GM18520 (cell line): Measurements from ENCODE around the gene RIMS3.
A peak's percentile ranks its signal among the peaks of the same experiment; 100 is the strongest.
"Not testable (repeated sequence)": the region's sequence is repeated elsewhere in the genome, so short reads cannot be mapped to it uniquely, and the experiment has no call there.

Experiments
- ATAC-seq: cut with Tn5 transposase; IDR thresholded peaks from one replicate; pipeline ENCODE4 v1.9.1; 2021; ENCODE audit not compliant: unreplicated experiment

RIMS3 gene

DNA sequence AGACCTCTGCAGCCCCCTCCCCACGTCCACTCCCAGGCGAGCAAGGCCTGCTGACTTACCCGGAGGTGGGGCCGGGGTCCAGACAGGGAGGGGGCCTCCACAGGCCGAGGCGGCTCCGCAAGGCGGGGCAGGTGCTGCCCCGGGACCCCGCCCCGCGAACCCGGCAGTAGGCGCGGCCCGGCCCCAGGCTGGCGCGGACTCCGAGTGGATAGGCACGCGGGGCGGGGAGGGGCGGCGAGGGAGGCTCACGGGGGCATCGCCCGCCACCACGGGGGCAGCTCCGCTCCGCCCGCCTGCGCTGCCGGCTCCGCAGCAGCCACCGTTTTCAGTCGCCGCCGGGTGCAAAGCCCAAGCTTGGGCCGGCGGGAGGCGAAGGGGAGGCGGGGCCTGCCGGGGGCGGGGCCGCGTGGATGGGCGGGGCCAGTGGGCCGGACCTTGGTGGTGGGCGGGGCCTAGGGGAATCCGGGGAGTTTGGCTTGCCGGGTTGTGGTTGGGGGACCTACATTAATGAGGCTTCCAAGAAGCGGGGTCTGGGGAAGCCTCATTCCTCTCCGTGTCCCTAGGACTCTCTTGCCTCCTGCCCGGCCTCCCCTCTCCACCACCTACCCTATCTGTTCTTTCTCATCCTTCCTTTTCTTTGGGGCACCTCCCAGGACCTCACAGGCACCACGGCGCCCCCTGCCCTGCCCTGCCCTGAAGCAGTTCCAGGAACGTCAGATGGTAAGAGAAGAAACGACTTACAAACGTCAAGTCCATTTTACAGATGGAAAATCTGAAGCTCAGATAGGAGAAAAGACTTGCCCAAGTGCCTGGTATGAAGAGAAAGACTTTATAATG lies at the start of gene RIMS3:
TSS of gene RIMS3 (minus strand) at position 348 of the 837 bp plus-strand sequence. CDS start 23,757 bp downstream, outside the sequence.
- ATAC-seq, result peak; percentile 37

DNA sequence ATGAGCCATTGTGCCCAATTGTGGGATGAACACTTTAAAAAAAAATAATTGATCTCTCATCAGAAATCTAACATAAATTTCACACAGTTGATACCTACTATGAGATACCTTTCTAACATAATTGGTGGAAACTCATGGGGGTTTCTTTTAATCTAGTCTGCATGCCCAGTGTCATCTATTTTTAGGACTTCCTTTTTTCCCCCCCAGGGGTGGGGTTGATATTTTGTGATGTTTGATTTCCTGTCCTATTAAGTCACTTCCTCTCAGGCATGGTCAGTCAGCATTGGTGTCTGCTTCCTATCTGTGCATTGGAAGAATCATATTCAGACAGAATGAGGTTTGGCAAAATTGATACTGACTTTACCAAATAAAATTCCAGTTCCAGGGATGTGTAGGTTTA lies 47.5 kb upstream of the RIMS3 start:
- no peak for ATAC-seq

DNA sequence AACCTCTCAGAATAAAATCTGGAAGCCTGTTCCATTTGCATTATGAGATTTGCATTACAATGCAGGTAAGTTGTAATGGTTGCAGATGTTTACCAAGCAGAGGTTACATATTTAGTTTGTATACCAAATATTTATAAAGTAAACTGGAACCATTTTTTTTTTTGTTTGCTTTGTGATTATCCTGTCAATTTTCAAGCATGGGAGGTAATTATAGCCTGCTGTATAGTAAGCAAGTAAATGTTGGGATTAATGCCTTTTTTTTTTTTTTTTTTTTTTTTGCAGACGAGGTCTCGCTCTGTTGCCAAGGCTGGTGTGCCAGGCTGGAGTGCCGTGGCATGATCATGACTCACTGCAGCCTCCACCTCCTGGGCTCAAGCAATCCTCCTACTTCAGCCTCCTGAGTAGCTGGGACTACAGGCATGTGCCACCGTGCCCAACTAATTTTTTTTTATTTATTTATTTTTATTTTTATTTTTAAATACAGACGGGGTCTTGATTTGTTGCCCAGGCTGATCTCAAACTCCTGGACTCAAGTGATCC lies 47.0 kb upstream of the RIMS3 start:
- ATAC-seq, result no peak

DNA sequence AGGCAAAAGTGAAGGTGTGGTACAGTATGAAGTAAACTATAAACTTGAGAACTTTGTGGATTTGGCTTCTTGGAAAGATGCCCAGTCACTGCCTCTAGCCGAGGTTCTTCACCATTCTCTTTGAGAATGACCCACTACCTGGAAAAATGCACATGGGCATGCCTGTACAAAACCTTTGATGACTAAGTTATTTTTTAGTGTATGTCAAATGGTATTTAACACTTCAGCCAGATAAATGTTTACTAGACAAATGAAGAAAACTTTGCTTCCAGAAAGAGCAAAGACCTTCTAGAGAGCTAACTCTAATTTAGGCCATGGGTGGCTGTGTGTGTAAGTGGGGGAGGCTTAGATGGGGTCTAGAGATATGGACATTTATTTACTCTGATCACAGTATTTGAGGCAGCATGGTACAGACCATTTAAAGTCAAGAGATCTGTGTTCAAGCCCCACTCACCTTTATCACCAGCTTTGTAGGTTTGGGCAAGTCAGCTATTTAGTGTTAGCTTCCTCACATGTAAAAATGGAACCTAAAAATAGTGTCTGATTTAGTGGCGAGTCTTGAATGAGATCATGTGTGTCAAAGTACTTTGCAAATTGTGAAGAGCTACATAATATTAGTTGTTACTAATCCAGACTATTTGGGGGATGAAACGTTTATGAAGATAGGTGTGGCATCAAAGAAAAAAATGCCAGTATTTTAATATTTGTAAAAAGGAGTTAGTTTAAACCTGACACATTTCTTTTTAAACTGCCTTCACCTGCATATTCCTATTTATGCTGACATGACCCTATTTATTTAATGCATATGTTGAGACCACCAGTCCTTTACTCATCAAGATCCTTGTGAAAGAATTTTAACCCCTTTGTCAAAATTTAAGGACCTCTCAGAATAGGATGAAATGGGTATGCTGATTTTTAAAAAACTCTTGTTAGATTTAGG lies 46.3 kb upstream of the RIMS3 start:
- ATAC-seq, result no peak

DNA sequence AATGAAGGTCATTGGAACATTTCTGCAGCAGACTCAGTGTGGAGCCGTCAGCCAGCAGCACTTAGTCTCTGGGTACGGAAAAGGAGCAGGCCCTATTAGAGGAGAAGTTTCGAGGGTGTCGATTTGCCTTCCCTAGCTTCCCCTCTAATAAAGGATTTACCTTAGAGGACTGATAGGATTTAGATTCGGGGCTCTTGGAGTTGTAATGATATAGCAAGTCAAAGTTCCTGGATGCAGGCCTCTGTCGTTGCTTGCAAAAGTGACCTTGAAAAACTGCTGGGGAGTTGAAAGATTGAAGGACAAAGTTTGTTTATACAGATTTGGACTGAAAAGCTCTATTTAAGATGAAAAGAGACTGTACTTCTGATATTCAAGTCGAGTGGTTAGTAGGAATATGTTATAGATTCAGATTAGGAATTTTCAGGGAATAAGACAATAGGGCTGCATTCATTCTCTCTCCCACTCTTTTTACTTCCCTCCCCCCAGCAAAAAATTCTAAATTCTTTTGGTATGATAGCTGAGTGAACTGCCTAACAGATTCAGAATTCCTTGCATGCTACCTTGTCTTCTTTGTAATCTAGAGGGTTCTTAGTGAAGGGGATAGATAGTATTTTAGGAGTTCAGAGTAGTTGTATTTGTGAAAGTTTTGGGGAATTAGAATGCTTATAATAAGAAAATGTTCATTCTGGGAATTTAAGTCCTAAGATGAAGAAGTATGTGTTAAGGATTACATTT lies 45.3 kb upstream of the RIMS3 start:
- no peak for ATAC-seq

DNA sequence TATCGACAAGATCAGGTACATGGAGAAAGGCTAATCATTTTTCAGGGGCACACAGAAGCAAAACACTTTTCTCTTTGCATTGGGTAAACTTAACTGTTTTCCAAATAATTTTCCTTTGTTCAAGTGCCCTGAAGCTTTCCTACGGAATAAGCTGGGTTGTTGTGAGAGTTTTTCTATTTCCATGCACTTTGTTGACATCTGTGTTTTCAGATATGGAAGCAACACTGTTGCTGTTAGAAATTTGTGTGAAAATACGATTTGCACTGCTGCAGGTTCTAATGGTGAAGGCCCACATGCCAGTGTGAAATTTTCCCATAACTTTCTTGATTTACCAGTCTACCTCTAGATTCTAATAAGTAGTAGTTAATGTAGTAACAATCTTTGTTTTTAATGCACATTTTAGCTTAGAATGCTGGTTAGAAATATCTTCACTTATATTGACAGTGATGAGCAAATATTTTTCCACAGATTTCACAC lies 44.4 kb upstream of the RIMS3 start:
- no peak for ATAC-seq

DNA sequence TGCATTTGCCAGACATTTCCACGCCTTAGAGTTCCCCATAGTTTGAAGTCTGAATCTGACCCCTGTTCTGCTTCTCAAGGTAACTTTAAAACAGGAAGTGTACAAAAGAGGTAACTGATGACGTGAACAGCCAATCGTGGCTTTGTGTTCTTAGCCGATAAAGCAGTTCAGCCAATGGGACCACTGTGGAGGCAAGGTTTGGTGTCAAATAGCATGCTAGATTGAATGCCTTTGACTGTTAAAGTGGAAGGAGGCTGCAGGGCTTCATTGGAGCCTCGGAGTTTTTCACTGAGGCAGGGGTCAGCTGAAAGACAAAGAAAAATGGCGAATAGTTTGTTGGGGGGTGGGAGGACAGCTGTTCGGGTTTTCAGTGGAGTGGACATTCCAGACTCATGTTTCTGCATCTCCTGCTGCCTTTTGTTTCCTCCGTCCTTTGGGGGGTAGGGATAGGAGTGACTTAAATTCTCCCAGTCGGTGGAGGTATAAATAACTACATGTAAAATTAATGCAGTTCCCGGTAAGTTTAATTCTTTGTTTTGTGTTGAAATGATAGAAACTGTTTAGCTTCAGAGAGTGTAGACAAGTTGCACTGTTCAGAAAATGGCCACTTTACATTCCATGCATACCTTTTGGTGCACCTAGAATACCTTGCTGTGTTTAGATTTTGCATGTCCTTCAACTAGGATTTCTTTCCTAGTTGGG lies 43.8 kb upstream of the RIMS3 start:
- ATAC-seq, result peak; percentile 79

DNA sequence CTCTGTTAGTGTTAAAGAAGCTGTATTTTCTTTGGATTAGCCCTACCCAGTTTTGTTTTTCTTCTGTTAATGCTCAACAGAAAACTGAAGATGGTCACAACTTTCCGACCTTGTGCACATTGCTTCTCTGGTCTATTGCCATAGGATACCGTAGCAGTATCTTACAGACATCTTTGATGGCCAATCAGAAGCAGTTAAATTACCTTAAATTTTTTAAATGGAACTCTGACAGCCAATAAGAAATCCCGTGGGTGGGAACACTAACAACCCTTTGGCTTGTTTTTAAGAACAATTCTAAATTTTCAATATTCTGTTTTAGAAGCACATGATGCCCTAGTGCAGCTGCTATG lies 43.2 kb upstream of the RIMS3 start:
- peak; percentile 47 for ATAC-seq

DNA sequence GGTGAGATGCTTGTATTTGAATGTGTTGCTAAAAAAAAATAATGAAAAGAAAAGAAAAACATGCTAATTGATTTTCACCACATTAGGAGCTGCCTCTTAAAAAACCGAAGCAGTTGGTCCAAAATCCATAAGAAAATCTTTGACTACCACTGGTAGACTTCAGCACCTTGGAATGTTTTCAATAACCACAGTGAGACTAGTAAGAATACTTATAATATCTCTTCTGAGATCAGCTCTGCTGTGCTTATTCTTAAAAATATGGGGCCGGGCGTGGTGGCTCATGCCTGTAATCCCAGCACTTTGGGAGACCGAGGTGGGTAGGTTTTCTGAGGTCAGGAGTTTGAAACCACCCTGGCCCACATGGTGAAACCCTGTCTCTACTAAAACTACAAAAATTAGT lies 41.1 kb upstream of the RIMS3 start:
- ATAC-seq, result no peak

DNA sequence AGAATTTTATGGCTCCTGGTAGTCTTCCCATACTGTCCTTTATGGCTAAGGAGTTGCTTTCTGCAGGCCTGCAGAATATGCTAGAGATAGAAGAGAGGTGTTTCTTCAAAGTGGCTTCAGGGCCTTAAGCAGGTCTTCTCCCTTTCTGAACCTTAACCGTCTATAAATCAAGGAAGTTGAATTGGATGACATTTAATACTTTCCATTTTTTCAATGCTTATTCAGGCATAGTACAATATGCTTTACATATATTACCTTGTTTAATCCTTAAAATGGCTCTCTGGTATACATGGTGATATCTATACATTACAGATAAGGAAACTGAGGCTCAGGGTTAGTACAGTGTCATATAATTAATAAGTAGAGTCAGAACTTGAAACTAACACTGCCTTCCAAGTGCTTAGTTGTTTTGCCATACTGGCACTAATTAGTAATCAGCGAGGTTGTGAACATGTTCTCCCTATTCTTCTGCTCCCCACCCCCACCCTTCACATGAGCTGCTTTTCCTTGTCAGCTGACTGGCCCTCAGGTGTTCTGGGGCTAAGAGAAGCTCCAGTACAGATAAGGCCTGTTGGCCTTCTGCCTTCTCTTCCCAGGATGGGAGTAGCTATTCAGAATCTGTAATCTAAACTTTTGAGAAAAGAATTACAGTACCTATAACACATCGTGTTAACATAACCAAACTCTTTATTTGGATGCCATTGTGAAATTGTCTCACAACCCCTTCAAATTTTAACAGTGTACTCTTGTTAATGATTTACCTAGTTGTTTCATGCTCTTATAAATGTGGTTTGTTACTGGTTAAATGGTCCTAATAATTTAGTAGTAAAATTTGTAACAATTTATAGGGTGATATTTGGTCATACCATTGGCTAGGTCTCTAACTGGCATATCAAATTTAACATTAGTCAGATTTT lies 39.6 kb upstream of the RIMS3 start:
- no peak for ATAC-seq

DNA sequence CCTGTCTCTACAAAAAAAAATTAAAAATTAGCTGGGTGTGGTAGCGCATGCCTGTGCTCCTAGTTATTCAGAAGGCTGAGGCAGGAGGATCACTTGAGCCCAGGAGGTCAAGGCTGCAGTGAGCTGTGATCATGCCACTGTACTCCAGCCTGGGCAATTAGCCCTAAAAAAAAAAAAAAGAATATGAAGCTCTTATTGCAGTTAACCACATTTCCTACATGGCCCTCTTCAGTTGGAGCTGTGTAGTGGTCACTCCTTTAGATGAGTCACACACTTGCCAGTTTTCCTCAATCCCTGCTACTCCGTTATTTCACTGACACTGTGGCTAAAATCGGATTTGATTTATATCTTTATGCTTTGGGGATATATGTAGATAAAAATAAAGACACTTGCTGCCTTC lies 37.8 kb upstream of the RIMS3 start:
- ATAC-seq, result no peak

DNA sequence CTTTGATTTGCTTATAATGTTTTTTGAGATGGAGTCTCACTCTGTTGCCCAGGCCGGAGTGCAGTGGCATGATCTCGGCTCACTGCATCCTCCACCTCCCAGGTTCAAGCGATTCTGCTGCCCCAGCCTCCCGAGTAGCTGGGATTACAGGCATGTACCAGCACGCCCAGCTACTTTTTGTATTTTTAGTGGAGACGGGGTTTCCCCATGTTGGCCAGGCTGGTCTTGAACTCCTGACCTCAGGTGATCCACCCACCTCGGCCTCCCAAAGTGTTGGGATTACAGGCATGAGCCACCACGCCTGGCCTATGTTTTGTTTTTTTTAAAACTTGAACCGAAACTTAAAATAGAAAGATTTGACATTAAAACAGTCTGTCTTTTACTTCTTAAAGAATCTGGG lies 37.3 kb upstream of the RIMS3 start:
- ATAC-seq, result not testable (repeated sequence)

DNA sequence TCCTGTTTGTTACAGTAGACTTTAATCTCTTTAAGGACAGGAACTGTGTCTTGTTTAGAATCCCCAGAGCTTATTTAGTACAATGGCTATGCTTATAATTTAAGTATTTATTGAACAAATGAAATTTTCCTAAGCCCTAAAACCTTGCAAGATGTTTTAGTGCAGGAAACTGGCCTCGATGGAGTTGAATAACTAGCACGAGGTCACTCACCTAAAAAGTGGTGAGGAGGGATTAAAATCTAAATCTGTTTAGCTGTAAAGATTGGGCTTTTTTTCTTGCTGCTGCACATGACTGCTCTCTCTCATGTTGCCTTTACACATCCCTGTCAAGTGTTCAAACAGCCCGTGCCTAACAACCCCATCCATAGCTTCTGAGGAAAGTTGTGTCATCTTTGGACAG lies 36.2 kb upstream of the RIMS3 start:
- no peak for ATAC-seq

DNA sequence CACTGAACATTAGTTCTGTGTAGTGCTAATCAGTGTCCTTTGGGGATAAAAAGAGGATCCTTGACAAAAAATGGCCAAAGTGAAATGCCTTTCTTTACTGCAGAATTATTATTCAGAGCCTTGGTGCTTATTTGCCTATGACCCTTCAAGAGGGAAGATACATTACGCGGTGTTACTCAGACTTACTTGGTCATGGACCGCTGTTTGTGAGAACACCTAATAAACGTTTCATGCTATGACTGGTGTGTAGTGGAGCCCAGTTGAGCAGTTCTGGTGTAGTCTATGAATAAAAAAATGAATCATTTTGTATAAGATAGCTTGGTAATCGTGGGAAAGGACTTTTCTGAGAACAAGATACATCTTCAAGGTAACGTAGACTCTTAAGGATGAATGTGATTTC lies 34.3 kb upstream of the RIMS3 start:
- peak; percentile 72 for ATAC-seq

DNA sequence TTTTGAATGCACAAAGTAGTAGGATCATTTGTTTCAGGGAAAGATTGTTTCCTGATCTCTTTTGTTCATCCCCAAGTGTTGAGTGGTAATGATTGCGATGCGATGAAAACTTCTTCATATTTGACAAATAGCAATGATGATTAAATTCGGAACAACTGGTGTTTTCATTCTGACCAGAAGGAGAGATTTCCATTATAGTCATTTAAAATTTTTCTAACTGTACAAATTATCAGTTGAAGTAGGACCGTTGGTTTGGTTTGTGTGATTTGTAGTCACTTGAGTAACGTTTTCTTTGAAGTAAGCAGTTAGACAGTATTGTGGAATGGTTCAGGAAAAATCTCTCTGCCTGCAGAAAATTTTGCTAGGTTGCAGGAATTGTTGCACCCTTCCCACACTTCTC lies 32.0 kb upstream of the RIMS3 start:
- ATAC-seq, result no peak

DNA sequence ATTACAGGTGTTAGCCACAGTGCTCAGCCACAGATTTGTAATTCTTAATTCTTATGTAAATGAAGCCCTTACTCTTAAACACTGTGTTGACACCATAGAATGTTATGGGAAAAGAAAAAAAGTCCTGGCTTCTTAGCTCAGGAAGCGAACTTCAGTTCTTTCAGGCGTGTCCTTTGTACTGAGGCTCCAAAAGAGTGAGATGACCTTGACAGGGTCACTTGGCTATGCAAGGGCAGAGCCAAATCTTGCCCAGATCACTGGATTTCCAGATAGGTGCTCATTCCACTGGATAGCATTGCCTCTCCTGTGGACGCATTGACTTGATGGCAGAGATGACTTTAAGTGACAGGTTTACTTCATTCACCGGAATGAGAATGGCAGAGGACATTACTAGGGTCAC lies 30.8 kb upstream of the RIMS3 start:
- ATAC-seq, result no peak

DNA sequence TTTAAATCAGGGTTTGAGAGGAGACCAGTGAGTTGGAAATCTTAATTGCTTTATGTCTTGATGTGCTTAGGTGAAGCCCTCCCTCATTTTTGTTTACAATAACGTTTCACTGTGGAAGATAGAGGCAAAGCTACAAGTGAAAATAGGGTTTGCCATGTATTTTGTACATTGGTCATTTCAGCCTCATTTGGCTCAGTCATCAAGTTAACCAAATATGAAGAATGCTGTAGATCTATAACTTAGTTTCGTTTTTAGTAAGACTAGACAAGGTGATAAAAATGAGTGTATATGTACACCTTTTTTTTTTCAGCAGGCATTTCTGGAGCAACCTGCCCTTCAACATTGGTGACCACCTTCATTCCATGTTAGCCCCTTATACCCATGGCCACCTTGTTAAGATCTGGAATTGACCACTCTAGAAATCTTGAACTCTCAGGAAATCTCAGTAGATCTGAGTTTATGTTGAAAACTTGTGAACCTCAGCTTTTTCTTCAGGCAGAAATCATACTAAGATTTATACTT lies 28.9 kb upstream of the RIMS3 start:
- no peak for ATAC-seq

DNA sequence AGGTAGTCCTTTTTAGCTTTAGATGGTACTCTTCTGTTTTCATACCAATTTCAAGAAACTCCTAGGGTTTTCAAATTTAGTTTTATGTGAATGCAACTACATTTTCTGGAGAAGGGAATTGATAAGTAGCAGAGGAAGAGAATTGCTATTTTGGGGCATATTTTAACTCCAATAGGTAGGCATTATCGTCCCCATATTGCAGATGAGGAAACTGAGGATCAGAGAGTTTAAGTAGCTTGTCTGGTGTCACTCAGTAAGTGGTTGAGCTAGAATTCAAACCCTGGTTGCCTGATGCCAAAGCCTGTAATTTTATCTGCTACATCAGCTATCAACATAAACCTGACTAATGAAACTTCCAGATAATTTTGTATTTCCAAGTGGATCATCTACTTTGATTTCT lies 27.9 kb upstream of the RIMS3 start:
- ATAC-seq, result no peak

DNA sequence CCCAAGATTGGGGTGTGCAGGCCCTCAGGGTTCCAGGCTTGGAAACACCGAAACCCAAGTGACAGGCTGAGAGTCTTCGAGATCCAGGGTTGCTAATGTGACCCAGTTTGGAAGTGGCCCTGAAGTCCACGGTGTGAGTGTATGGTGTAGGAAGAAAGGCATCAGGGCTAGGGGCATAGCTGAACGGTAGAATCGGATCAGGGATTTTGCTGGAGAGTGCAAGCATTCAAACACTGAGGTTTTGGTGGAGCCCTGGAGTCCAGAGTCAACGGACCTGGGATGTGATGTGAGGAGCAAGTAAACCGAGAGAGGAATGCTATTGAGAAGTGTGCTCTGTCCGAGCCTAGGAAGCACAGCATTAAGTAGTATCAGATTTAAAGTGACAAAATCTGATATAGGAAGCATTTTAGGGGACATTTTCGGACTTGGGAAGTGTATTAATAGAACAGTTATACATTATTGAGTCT lies 27.0 kb upstream of the RIMS3 start:
- no peak for ATAC-seq
